Sigmoid colon (tissue), 4 donors: Measurements from ENCODE around the gene MS4A5.

ENCODE experiments used
- EP300 ChIP-seq, 4 donors: sonication (generic); formaldehyde crosslinking; IDR thresholded peaks; one replicate each; pipeline ENCODE4 v1.6.1; 2017; ENCODE audit warnings: antibody characterized with exemption in 4 of 4
- POLR2A ChIP-seq, 2 donors: fragments of 450-650 bp; IDR thresholded peaks; one replicate each; pipeline ENCODE4 v1.6.1; 2016; ENCODE audit warnings: antibody characterized with exemption in 2 of 2, mild to moderate bottlenecking in 2 of 2, moderate library complexity in 2 of 2
- POLR2AphosphoS5 ChIP-seq, 4 donors: sonication (generic); formaldehyde crosslinking; IDR thresholded peaks; one replicate each; pipeline ENCODE4 v1.6.1; 2017; ENCODE audit warnings: antibody characterized with exemption in 4 of 4
- TF ChIP-seq, protein P1 (sequence below), 4 experiments: fragments of 450-650 bp in 3 of 4; fragments of 200-600 bp in 1 of 4; IDR thresholded peaks; one replicate each; pipeline ENCODE4 v1.5.1; 2016 to 2019; ENCODE audit warnings: antibody characterized with exemption in 4 of 4, mild to moderate bottlenecking in 3 of 4, moderate library complexity in 2 of 4

DNA sequence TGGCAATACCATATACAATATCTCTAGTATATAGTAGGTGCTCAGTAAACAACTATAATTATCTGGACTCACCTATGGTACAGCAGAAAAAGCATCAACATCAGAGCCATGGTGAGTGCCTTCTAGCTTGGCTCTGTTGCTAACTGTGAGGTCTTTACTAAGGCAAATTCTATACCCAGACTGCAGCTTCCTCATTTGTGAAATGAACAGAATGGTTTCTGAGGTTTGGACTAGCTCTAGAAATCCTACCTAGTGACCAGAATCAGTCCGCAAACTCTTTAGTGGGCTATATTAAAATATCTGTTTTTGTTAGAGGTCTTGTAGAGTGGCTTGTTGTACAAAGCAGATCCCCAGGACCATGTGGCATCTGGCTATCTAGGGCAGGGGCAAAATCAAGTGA lies 30.0 kb downstream of the MS4A5 start:
- TF ChIP-seq POLR2A (IDR thresholded peaks at IDR 0.05) (no peak), POLR2AphosphoS5 (IDR thresholded peaks at IDR 0.05) (no peak), EP300 (IDR thresholded peaks at IDR 0.05) (no peak)
- TF ChIP-seq, protein P1, sequence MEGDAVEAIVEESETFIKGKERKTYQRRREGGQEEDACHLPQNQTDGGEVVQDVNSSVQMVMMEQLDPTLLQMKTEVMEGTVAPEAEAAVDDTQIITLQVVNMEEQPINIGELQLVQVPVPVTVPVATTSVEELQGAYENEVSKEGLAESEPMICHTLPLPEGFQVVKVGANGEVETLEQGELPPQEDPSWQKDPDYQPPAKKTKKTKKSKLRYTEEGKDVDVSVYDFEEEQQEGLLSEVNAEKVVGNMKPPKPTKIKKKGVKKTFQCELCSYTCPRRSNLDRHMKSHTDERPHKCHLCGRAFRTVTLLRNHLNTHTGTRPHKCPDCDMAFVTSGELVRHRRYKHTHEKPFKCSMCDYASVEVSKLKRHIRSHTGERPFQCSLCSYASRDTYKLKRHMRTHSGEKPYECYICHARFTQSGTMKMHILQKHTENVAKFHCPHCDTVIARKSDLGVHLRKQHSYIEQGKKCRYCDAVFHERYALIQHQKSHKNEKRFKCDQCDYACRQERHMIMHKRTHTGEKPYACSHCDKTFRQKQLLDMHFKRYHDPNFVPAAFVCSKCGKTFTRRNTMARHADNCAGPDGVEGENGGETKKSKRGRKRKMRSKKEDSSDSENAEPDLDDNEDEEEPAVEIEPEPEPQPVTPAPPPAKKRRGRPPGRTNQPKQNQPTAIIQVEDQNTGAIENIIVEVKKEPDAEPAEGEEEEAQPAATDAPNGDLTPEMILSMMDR (IDR thresholded peaks at IDR 0.05): no peak
